Lower leg skin (tissue), 4 donors: ENCODE data around the gene SLC39A11. TPM values are rescaled to one million over a fixed set of nuclear protein-coding genes. Genes with fewer than 3 reads are reported as not detected.

Experiments
- DNase-seq, 2 donors: peaks; one replicate each; pipeline ENCODE4 v3.0.0-alpha.2; 2019; ENCODE audit warnings: low spot score in 2 of 2
- H3K4me3 ChIP-seq: fragments of 200-600 bp; sonication (generic); 2 replicates; pipeline ENCODE4 v1.5.1; 2017; ENCODE audit warnings: mild to moderate bottlenecking, low read depth; ENCODE audit not compliant: poor library complexity, severe bottlenecking
- CTCF ChIP-seq, 3 donors: fragments of 450-650 bp; IDR thresholded peaks; one replicate each; pipeline ENCODE4 v1.5.1; 2016; ENCODE audit warnings: antibody characterized with exemption in 3 of 3, mild to moderate bottlenecking in 3 of 3, moderate library complexity in 2 of 3
- POLR2A ChIP-seq, 2 donors: fragments of 450-650 bp; IDR thresholded peaks; one replicate each; pipeline ENCODE4 v1.6.1; 2016 to 2017; ENCODE audit warnings: antibody characterized with exemption in 2 of 2, mild to moderate bottlenecking in 1 of 2, moderate library complexity in 1 of 2
- WGBS, 2 donors: methylation state at CpG; one replicate each; pipeline ENCODE4 v1.1.5; 2018; 5-methylcytosine and 5-hydroxymethylcytosine counted together
- intact Hi-C: fragments of 100-400 bp; cut with DNase I; formaldehyde crosslinking; loops from one replicate; pipeline ENCODE4 v1.15.0; 2023; ENCODE audit warnings: low total_unique reads
- total RNA-seq, 4 donors: library from RNA; depleted of rRNA; stranded (reverse); fragments of >200 nt; gene quantifications; one replicate each; pipeline ENCODE4 v1.1.0, GENCODE V29; 2016

The SLC39A11 gene
- total RNA-seq, 4 donors from 2014 or later = 41.6 to 59.0 (median 47.1) TPM

- no peak for TF ChIP-seq POLR2A (IDR thresholded peaks at IDR 0.05)
- no peak for TF ChIP-seq CTCF (IDR thresholded peaks at IDR 0.05)
- WGBS, 2 donors = 93 to 95% methylated on average over 8 of the region's 8 CpGs
These were observed 156.5 kb downstream of the SLC39A11 start for GRCh38 chr17:72935984-72936383.

GRCh38 chr17:72934927-72935326 is 157.6 kb downstream of the SLC39A11 start:
- intact Hi-C loops = no loop called here
- no peak for DNase-seq
- 88 to 91% methylated on average over 8 of the region's 8 CpGs for WGBS, 2 donors
- no peak overlapping the region for H3K4me3 ChIP-seq
- TF ChIP-seq CTCF (IDR thresholded peaks at IDR 0.05) (no peak), POLR2A (IDR thresholded peaks at IDR 0.05) (no peak)

More at GRCh38 chr17:72935984-72936383, 156.5 kb downstream of the SLC39A11 start:
- no peak for DNase-seq
- intact Hi-C loops = no loop called here
- H3K4me3 ChIP-seq = no peak overlapping the region

- no peak for TF ChIP-seq POLR2A (IDR thresholded peaks at IDR 0.05)
- DNase-seq = no peak
- intact Hi-C loops = no loop called here
- WGBS, 2 donors = 90 to 98% methylated on average over 5 of the region's 5 CpGs
- H3K4me3 ChIP-seq = no peak overlapping the region
These were observed 160.9 kb downstream of the SLC39A11 start for GRCh38 chr17:72931635-72932034.

GRCh38 chr17:72931163-72931562 is 161.3 kb downstream of the SLC39A11 start:
- TF ChIP-seq POLR2A (IDR thresholded peaks at IDR 0.05) = no peak
- TF ChIP-seq CTCF (IDR thresholded peaks at IDR 0.05) = no peak
- intact Hi-C loops = no loop called here
- no peak for DNase-seq
- no peak overlapping the region for H3K4me3 ChIP-seq
- WGBS, 2 donors = 83 to 88% methylated on average over 9 of the region's 9 CpGs

- 83 to 95% methylated on average over 2 of the region's 2 CpGs for WGBS, 2 donors
- no peak for DNase-seq
These were observed 162.5 kb downstream of the SLC39A11 start for GRCh38 chr17:72930031-72930430.

GRCh38 chr17:72928454-72929136 is 163.9 kb downstream of the SLC39A11 start:
- DNase-seq = no peak
- intact Hi-C loops = no loop called here
- TF ChIP-seq POLR2A (IDR thresholded peaks at IDR 0.05) (no peak), CTCF (IDR thresholded peaks at IDR 0.05) (no peak)
- H3K4me3 ChIP-seq = no peak overlapping the region
- 96 to 97% methylated on average over 7 of the region's 7 CpGs for WGBS, 2 donors

More at GRCh38 chr17:72930031-72930430, 162.5 kb downstream of the SLC39A11 start:
- H3K4me3 ChIP-seq = no peak overlapping the region
- intact Hi-C loops = no loop called here
- no peak for TF ChIP-seq POLR2A (IDR thresholded peaks at IDR 0.05)
- no peak for TF ChIP-seq CTCF (IDR thresholded peaks at IDR 0.05)
